Spleen (tissue), 7 donors: ENCODE data around the gene DNAH6.

Source experiments
- POLR2A ChIP-seq, 3 donors: fragments of 450-650 bp; IDR thresholded peaks; one replicate each; pipeline ENCODE4 v1.5.1; 2017; ENCODE audit warnings: antibody characterized with exemption in 3 of 3, mild to moderate bottlenecking in 1 of 3
- POLR2AphosphoS5 ChIP-seq, 3 donors: sonication (generic); formaldehyde crosslinking; IDR thresholded peaks; one replicate each; pipeline ENCODE4 v1.5.1; 2017; ENCODE audit warnings: antibody characterized with exemption in 3 of 3
- TF ChIP-seq, protein P1 (sequence below), 11 experiments: fragments of 200-600 bp in 7 of 11; fragments of 450-650 bp in 4 of 11; sonication (generic) in 4 of 11; IDR thresholded peaks in 8 of 11; conservative IDR thresholded peaks in 3 of 11; 1 replicate in 7 of 11; 2 replicates in 4 of 11; pipeline versions ENCODE4 v1.4.0 to v1.8.0; 2016 to 2021; ENCODE audit warnings: antibody characterized with exemption in 11 of 11, inconsistent platforms in 4 of 11, mild to moderate bottlenecking in 1 of 11
- donor health status: DM: no; HTN: no; CAD: no; lungs with moderate emphysema.
- donor health status: DM: no; HTN: no; CAD: no.
- donor health status: DM: no; HTN: no; CAD: no.

DNA sequence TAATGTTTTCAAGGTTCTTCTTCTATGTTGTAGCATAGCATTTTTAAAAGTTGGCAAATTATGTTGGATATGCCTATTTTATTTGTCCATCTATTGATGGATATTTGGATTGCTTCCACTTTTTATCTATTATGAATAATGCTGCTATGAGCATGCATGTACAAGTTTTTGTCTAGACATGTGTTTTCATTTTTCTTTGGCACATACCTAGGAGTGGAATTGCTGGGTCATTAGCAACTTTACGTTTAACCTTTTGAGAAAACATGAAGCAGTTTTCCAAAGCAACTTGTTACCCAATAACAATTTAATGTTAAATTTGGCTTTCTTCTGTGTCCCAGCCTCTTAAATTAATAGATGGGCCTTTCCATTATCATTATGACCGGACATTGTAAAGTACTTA is 30.3 kb downstream of the DNAH6 start:
- TF ChIP-seq POLR2AphosphoS5 (IDR thresholded peaks at IDR 0.05) (no peak), POLR2A (IDR thresholded peaks at IDR 0.05) (no peak)
- TF ChIP-seq, protein P1, sequence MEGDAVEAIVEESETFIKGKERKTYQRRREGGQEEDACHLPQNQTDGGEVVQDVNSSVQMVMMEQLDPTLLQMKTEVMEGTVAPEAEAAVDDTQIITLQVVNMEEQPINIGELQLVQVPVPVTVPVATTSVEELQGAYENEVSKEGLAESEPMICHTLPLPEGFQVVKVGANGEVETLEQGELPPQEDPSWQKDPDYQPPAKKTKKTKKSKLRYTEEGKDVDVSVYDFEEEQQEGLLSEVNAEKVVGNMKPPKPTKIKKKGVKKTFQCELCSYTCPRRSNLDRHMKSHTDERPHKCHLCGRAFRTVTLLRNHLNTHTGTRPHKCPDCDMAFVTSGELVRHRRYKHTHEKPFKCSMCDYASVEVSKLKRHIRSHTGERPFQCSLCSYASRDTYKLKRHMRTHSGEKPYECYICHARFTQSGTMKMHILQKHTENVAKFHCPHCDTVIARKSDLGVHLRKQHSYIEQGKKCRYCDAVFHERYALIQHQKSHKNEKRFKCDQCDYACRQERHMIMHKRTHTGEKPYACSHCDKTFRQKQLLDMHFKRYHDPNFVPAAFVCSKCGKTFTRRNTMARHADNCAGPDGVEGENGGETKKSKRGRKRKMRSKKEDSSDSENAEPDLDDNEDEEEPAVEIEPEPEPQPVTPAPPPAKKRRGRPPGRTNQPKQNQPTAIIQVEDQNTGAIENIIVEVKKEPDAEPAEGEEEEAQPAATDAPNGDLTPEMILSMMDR (IDR thresholded peaks at IDR 0.05 in 8 of 11, conservative IDR thresholded peaks at IDR 0.05 in 3 of 11) = no peak
